H9 (cell line): ENCODE measurements around the gene CADM1. TPM values are rescaled to one million over a fixed set of nuclear protein-coding genes. Genes with fewer than 3 reads are reported as not detected.

Experiments
- DNase-seq: peaks from one replicate; pipeline ENCODE4 v3.0.0-alpha.2; 2017
- H2AFZ ChIP-seq: one replicate; pipeline ENCODE4 v1.6.1; 2013; ENCODE audit warnings: mild to moderate bottlenecking, low read length, control low read depth, moderate library complexity
- H2AK5ac ChIP-seq: 2 replicates; pipeline ENCODE4 v1.6.1; 2013; ENCODE audit warnings: low read length, control low read depth, mixed read lengths; ENCODE audit not compliant: insufficient read length
- H2BK120ac ChIP-seq: one replicate; pipeline ENCODE4 v1.6.1; 2013; ENCODE audit warnings: low read depth, mild to moderate bottlenecking, low read length, control low read depth, inconsistent platforms; ENCODE audit not compliant: poor library complexity, severe bottlenecking
- H2BK12ac ChIP-seq: 2 replicates; pipeline ENCODE4 v1.6.1; 2013; ENCODE audit warnings: low read length, control low read depth, mixed read lengths, low read depth; ENCODE audit not compliant: insufficient read length
- H2BK15ac ChIP-seq: 2 replicates; pipeline ENCODE4 v1.6.1; 2013; ENCODE audit warnings: low read depth, low read length, control low read depth
- H2BK20ac ChIP-seq: one replicate; pipeline ENCODE4 v1.6.1; 2013; ENCODE audit warnings: low read depth, mild to moderate bottlenecking, low read length, control low read depth, inconsistent platforms; ENCODE audit not compliant: poor library complexity, severe bottlenecking
- H2BK5ac ChIP-seq: 2 replicates; pipeline ENCODE4 v1.6.1; 2013; ENCODE audit warnings: low read length, control low read depth, mixed read lengths; ENCODE audit not compliant: insufficient read length
- H3K14ac ChIP-seq: 2 replicates; pipeline ENCODE4 v1.6.1; 2013; ENCODE audit warnings: low read length, control low read depth; ENCODE audit not compliant: insufficient read depth
- H3K18ac ChIP-seq: 2 replicates; pipeline ENCODE4 v1.6.1; 2013; ENCODE audit warnings: low read depth, mild to moderate bottlenecking, mixed read lengths, low read length, control low read depth; ENCODE audit not compliant: insufficient read length
- H3K23ac ChIP-seq: 2 replicates; pipeline ENCODE4 v1.6.1; 2013; ENCODE audit warnings: low read length, control low read depth, mixed read lengths, low read depth; ENCODE audit not compliant: insufficient read length
- H3K23me2 ChIP-seq: 2 replicates; pipeline ENCODE4 v1.6.1; 2013; ENCODE audit warnings: low read depth, mild to moderate bottlenecking, mixed read lengths, low read length, control low read depth; ENCODE audit not compliant: insufficient read length, poor library complexity, severe bottlenecking
- H3K27ac ChIP-seq: 2 replicates; pipeline ENCODE4 v1.5.1; 2013; ENCODE audit warnings: low read length, control low read depth, mixed read lengths, low read depth; ENCODE audit not compliant: insufficient read length
- H3K27me3 ChIP-seq: 2 replicates; pipeline ENCODE4 v1.6.1; 2013; ENCODE audit warnings: low read length, control low read depth, inconsistent platforms; ENCODE audit not compliant: insufficient read depth
- H3K4ac ChIP-seq: 2 replicates; pipeline ENCODE4 v1.6.1; 2013; ENCODE audit warnings: low read depth, mild to moderate bottlenecking, control low read depth, inconsistent platforms, low read length, moderate library complexity
- H3K4me1 ChIP-seq: 2 replicates; pipeline ENCODE4 v1.6.1; 2013; ENCODE audit warnings: low read length, control low read depth, inconsistent platforms; ENCODE audit not compliant: insufficient read depth
- H3K4me2 ChIP-seq: 2 replicates; pipeline ENCODE4 v1.6.1; 2013; ENCODE audit warnings: low read length, control low read depth, mixed read lengths; ENCODE audit not compliant: insufficient read length, insufficient read depth
- H3K56ac ChIP-seq: 2 replicates; pipeline ENCODE4 v1.6.1; 2013; ENCODE audit warnings: low read depth, mild to moderate bottlenecking, mixed read lengths, low read length, control low read depth; ENCODE audit not compliant: insufficient read length
- H3K79me1 ChIP-seq: 2 replicates; pipeline ENCODE4 v1.6.1; 2013; ENCODE audit warnings: low read depth, mild to moderate bottlenecking, moderate library complexity, low read length, control low read depth, inconsistent platforms; ENCODE audit not compliant: insufficient read depth, poor library complexity, severe bottlenecking
- H3K79me2 ChIP-seq: 2 replicates; pipeline ENCODE4 v1.6.1; 2013; ENCODE audit warnings: low read length, control low read depth, inconsistent platforms; ENCODE audit not compliant: insufficient read depth
- H3K9ac ChIP-seq: 2 replicates; pipeline ENCODE4 v1.6.1; 2013; ENCODE audit warnings: low read length, control low read depth, mixed read lengths; ENCODE audit not compliant: insufficient read length; ENCODE audit errors: extremely low read depth
- H3K9me3 ChIP-seq: one replicate; pipeline ENCODE4 v1.6.1; 2013; ENCODE audit warnings: low read depth, low read length, inconsistent platforms; ENCODE audit not compliant: control insufficient read depth
- H3T11ph ChIP-seq: one replicate; pipeline ENCODE4 v1.6.1; 2013; ENCODE audit warnings: mild to moderate bottlenecking, low read length, control low read depth, inconsistent platforms
- H4K20me1 ChIP-seq: one replicate; pipeline ENCODE4 v1.6.1; 2013; ENCODE audit not compliant: control insufficient read depth, insufficient read length, insufficient read depth
- H4K5ac ChIP-seq: 2 replicates; pipeline ENCODE4 v1.6.1; 2013; ENCODE audit warnings: low read depth, mild to moderate bottlenecking, mixed read lengths, low read length, control low read depth; ENCODE audit not compliant: insufficient read length
- H4K8ac ChIP-seq: replicated peaks from 2 replicates; pipeline ENCODE4 v1.6.1; 2013; ENCODE audit warnings: low read length, control low read depth, mixed read lengths, low read depth; ENCODE audit not compliant: insufficient read length
- H4K91ac ChIP-seq: 2 replicates; pipeline ENCODE4 v1.6.1; 2013; ENCODE audit warnings: low read depth, mild to moderate bottlenecking, moderate library complexity, mixed read lengths, low read length, control low read depth; ENCODE audit not compliant: insufficient read length
- H3K27ac Mint-ChIP-seq, 3 experiments: 2 replicates in 2 of 3; 3 replicates in 1 of 3; pipeline ENCODE4 v1.8.0; 2020 to 2021; ENCODE audit warnings: mixed read lengths in 3 of 3, mild to moderate bottlenecking in 1 of 3, moderate library complexity in 1 of 3
- H3K27me3 Mint-ChIP-seq: 2 replicates; pipeline ENCODE4 v1.8.0; 2021; ENCODE audit warnings: low read depth, mild to moderate bottlenecking, moderate library complexity, mixed read lengths
- H3K36me3 Mint-ChIP-seq, 3 experiments: 2 replicates in 2 of 3; 3 replicates in 1 of 3; pipeline ENCODE4 v1.8.0; 2020 to 2021; ENCODE audit warnings: low read depth in 3 of 3, mixed read lengths in 3 of 3; ENCODE audit not compliant: insufficient read depth in 1 of 3
- H3K4me1 Mint-ChIP-seq, 2 experiments: 2 replicates each; pipeline ENCODE4 v1.8.0; 2020; ENCODE audit warnings: mixed read lengths in 2 of 2
- H3K4me3 Mint-ChIP-seq, 2 experiments: 2 replicates in 1 of 2; 3 replicates in 1 of 2; pipeline ENCODE4 v1.8.0; 2020 to 2021; ENCODE audit warnings: mild to moderate bottlenecking in 2 of 2, mixed read lengths in 2 of 2, moderate library complexity in 1 of 2
- H3K9me3 Mint-ChIP-seq, 2 experiments: 2 replicates in 1 of 2; 3 replicates in 1 of 2; pipeline ENCODE4 v1.8.0; 2020; ENCODE audit warnings: mild to moderate bottlenecking in 2 of 2, mixed read lengths in 2 of 2, moderate library complexity in 1 of 2
- CTCF ChIP-seq: fragments of 200-600 bp; sonication (generic); conservative IDR thresholded peaks from 3 replicates; pipeline ENCODE4 v1.8.0; 2021; ENCODE audit warnings: antibody characterized with exemption, mild to moderate bottlenecking
- WGBS: extraction: QIAGEN DNeasy Blood & Tissue Kit; methylation state at CpG from one replicate; pipeline ENCODE4 v1.1.7; 2013; ENCODE audit warnings: missing lambda C conversion rate, low lambda C conversion rate, mixed read lengths; ENCODE audit not compliant: insufficient read length; ENCODE audit errors: extremely low coverage; 5-methylcytosine and 5-hydroxymethylcytosine counted together
- total RNA-seq: library from RNA; stranded (reverse); gene quantifications from 2 replicates; pipeline ENCODE4 v1.2.1, GENCODE V29; 2021

Gene CADM1
- total RNA-seq, 1 experiment from 2014 or later, result 11.9 TPM

GRCh38 chr11:115391160-115391559 is 113.1 kb downstream of the CADM1 start:
- H3T11ph ChIP-seq, result no peak overlapping the region
- H2BK12ac ChIP-seq, result no peak overlapping the region
- peaks cover 63% of the 10 kb centered on the region; the same call in 1 of the 2 replicates for H3K27me3 ChIP-seq
- H2BK5ac ChIP-seq, result no peak overlapping the region
- no CpG with 5 or more reads among the region's 3 CpGs for WGBS
- no peak overlapping the region for H4K91ac ChIP-seq
- H2AK5ac ChIP-seq, result no peak overlapping the region
- H3K23me2 ChIP-seq, result no peaks in the 10 kb centered on the region
- H3K4me1 ChIP-seq, result no peaks in the 10 kb centered on the region
- H2BK15ac ChIP-seq, result no peak overlapping the region
- no peak overlapping the region for H3K18ac ChIP-seq
- H4K20me1 ChIP-seq, result no peaks in the 10 kb centered on the region
- H3K4me1 Mint-ChIP-seq, result peaks cover 18 to 27% of the 10 kb centered on the region in 2 experiments
- no peak for TF ChIP-seq CTCF
- H2AFZ ChIP-seq, result no peak overlapping the region
- no peak overlapping the region for H3K14ac ChIP-seq
- no peak overlapping the region for H4K8ac ChIP-seq
- no peak overlapping the region for H3K9ac ChIP-seq
- no peak overlapping the region for H2BK120ac ChIP-seq
- no peak overlapping the region for H3K4ac ChIP-seq
- no peak overlapping the region for H3K4me3 Mint-ChIP-seq
- H4K5ac ChIP-seq, result no peak overlapping the region
- no peak overlapping the region for H3K27ac ChIP-seq
- H3K36me3 Mint-ChIP-seq, result no peaks in the 10 kb centered on the region
- H3K9me3 ChIP-seq, result no peaks in the 10 kb centered on the region
- peaks cover 0 to 3% of the 10 kb centered on the region in 2 experiments; a peak in 1 of 5 replicates for H3K9me3 Mint-ChIP-seq
- H3K27me3 Mint-ChIP-seq, result peaks cover 99% of the 10 kb centered on the region
- H3K27ac Mint-ChIP-seq, result no peak overlapping the region
- no peak overlapping the region for H3K23ac ChIP-seq
- H3K4me2 ChIP-seq, result no peak overlapping the region
- H3K79me2 ChIP-seq, result no peaks in the 10 kb centered on the region
- no peak overlapping the region for H3K56ac ChIP-seq
- H2BK20ac ChIP-seq, result no peak overlapping the region
- DNase-seq, result no peak
- H3K79me1 ChIP-seq, result no peaks in the 10 kb centered on the region
